Right atrium auricular region (tissue), 2 donors: ENCODE results near the gene CFAP45. TPM values are rescaled to one million over a fixed set of nuclear protein-coding genes. Genes with fewer than 3 reads are reported as not detected.

ENCODE experiments used
- DNase-seq: peaks from one replicate; pipeline ENCODE4 v3.0.0-alpha.2; 2019; ENCODE audit warnings: low spot score
- H3K27ac ChIP-seq, 2 donors: fragments of 200-600 bp; sonication (generic); 1 replicate in 1 of 2; 2 replicates in 1 of 2; pipeline ENCODE4 v1.5.1; 2016 to 2019
- H3K27me3 ChIP-seq, 2 donors: fragments of 200-600 bp; sonication (generic); one replicate each; pipeline versions ENCODE4 v1.5.1 to v1.6.0; 2017 to 2019
- H3K36me3 ChIP-seq: fragments of 200-600 bp; sonication (generic); one replicate; pipeline ENCODE4 v1.5.1; 2016
- H3K4me1 ChIP-seq, 2 donors: fragments of 200-600 bp; sonication (generic); one replicate each; pipeline versions ENCODE4 v1.5.1 to v1.6.0; 2017 to 2019
- H3K4me3 ChIP-seq, 2 donors: fragments of 200-600 bp; sonication (generic); 1 replicate in 1 of 2; 2 replicates in 1 of 2; pipeline ENCODE4 v1.5.1; 2017 to 2019; ENCODE audit warnings: mild to moderate bottlenecking in 1 of 2, moderate library complexity in 1 of 2
- H3K9me3 ChIP-seq, 2 donors: fragments of 200-600 bp; sonication (generic); one replicate each; pipeline ENCODE4 v1.5.1; 2019
- total RNA-seq, 2 donors: library from RNA; depleted of rRNA; stranded (reverse); fragments of >200 nt; gene quantifications; one replicate each; pipeline ENCODE4 v1.1.0, GENCODE V29; 2016
- TF ChIP-seq, protein P1 (sequence below), 2 donors: fragments of 200-600 bp; sonication (generic); IDR thresholded peaks; one replicate each; pipeline ENCODE4 v1.5.1; 2019; ENCODE audit warnings: antibody characterized with exemption in 2 of 2

CFAP45 gene
- total RNA-seq, 2 donors from 2014 or later, result 0.86 to 1.3 TPM

DNA sequence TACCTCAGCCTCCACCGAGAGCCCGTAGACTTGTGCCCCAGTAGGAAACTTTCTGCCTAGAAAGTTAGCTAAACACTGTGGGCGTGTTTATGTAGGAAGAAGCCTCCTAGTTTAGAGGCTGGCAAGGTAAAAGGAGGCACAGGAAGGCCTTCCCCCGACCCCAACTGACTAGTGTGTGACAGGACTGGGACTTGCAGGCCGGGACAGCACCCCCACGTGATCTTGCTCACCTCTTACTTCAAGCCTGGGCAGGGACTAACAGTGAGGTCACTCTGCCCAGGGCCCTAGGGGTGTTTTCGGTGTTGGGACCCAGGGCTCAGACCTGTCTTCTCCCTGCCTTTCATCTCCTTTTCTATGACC lies 25.7 kb upstream of the CFAP45 start:
- Histone ChIP-seq H3K36me3 (no peaks in the 10 kb centered on the region), H3K4me3 (peak overlapping the region; percentile 82 to 87), H3K4me1 (peaks cover 0 to 46% of the 10 kb centered on the region in 2 donors), H3K27me3 (no peaks in the 10 kb centered on the region), H3K27ac (peak overlapping the region; percentile 98 to 99), H3K9me3 (no peaks in the 10 kb centered on the region)
- DNase-seq, result peak; percentile 76
- TF ChIP-seq, protein P1, sequence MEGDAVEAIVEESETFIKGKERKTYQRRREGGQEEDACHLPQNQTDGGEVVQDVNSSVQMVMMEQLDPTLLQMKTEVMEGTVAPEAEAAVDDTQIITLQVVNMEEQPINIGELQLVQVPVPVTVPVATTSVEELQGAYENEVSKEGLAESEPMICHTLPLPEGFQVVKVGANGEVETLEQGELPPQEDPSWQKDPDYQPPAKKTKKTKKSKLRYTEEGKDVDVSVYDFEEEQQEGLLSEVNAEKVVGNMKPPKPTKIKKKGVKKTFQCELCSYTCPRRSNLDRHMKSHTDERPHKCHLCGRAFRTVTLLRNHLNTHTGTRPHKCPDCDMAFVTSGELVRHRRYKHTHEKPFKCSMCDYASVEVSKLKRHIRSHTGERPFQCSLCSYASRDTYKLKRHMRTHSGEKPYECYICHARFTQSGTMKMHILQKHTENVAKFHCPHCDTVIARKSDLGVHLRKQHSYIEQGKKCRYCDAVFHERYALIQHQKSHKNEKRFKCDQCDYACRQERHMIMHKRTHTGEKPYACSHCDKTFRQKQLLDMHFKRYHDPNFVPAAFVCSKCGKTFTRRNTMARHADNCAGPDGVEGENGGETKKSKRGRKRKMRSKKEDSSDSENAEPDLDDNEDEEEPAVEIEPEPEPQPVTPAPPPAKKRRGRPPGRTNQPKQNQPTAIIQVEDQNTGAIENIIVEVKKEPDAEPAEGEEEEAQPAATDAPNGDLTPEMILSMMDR (IDR thresholded peaks at IDR 0.05), result no peak

DNA sequence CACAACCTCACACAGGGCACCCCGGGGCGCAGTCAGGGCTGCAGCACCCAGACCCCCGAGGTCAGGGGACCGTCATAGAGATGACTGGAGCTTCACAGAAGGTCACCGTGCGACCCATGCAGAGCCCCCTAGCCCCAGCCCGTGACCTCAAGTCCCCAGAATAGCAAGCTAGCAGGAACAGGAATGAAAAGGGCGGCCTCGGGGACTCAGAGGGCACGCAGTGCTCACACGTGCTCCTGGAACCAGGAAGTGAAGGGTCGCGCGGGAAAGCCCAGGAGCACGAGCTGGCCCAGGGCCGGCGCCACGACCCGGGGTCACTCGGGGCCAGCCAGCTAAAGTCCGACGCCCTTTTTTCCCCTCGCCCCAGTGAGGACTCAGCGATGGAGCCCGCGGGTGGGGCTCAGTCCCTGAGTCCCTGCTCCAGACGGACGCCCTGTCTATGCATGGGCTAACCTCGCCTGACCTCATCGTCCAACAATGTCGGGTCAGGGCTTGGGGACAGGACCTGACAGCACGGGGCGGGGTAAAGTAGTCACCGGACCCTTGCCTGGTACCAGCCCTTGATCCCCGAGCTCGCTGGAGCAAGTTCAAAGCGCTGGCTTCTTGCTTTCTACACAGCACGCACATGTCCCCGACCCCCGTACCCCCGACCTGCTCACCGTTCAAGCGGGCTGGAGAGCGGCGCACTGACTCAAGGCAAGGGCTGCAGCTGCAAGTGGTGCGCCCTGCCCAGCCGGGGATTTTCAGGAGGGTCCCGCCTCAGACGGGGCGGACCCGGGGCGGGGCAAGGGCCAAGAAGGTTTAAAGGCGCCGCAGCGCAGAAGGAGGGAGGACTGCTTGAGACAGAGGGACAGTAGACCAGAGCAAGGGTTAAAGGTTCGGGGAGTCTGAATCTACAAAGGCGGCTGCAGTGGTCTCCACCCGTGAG lies 25.1 kb upstream of the CFAP45 start, which contains the start of gene TAGLN2:
TAGLN2 (minus strand) TSS at position 717 of the 928 bp plus-strand sequence. CDS start 4,998 bp downstream, outside the sequence.
- no peaks in the 10 kb centered on the region for H3K9me3 ChIP-seq
- H3K36me3 ChIP-seq, result peaks cover 4% of the 10 kb centered on the region
- TF ChIP-seq, protein P1 (IDR thresholded peaks at IDR 0.05), result no peak
- H3K27me3 ChIP-seq, result no peaks in the 10 kb centered on the region
- H3K4me3 ChIP-seq, result peak within 1 kb of the TSS; percentile 82 to 87
- DNase-seq, result peak; percentile 94
- H3K4me1 ChIP-seq, result peaks cover 0 to 52% of the 10 kb centered on the region in 2 donors
- H3K27ac ChIP-seq, result peak within 1 kb of the TSS; percentile 98 to 99

DNA sequence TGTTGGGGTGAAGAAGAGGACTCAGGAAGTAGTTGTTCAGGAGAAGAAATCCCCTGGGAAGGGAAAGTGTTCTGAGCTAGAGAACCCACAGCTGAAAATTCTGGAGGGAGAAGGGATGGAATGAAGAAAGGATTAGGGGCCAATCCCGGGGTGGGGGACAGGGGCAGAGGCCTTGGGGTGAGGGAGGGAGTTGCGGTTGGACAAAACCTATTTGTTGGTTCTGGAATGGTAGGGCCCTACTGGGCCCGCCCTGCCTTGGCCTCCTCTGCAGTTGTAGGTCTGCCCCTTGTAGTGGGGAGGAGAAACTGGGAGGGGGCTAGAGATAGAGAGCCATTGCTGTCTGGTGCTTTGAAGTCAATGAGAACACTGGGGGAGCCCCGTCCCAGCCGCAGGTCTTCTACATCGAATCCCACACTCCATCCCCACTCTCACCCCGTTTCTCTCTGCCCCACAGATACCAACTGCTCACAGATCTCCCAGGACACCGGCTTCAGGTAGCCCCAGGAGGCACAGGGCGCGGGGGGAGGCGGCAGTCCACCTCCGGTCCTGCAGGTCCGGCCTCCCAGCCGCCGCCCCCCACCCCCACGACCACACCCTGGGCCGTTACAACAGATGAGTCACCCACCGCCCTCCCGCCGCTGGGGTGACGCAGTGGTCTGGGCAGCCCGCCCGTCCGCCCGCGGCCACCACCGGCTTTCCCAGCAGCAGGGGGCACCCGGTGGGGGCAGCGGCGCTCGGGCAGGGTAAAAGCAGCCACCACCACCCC lies 24.2 kb upstream of the CFAP45 start:
- Histone ChIP-seq H3K4me3 (peak overlapping the region; percentile 82 to 87), H3K36me3 (peaks cover 13% of the 10 kb centered on the region), H3K9me3 (no peaks in the 10 kb centered on the region), H3K4me1 (peaks cover 0 to 61% of the 10 kb centered on the region in 2 donors), H3K27ac (peak overlapping the region; percentile 98 to 99), H3K27me3 (no peaks in the 10 kb centered on the region)
- TF ChIP-seq, protein P1 (IDR thresholded peaks at IDR 0.05), result no peak
- DNase-seq, result peak; percentile 95

DNA sequence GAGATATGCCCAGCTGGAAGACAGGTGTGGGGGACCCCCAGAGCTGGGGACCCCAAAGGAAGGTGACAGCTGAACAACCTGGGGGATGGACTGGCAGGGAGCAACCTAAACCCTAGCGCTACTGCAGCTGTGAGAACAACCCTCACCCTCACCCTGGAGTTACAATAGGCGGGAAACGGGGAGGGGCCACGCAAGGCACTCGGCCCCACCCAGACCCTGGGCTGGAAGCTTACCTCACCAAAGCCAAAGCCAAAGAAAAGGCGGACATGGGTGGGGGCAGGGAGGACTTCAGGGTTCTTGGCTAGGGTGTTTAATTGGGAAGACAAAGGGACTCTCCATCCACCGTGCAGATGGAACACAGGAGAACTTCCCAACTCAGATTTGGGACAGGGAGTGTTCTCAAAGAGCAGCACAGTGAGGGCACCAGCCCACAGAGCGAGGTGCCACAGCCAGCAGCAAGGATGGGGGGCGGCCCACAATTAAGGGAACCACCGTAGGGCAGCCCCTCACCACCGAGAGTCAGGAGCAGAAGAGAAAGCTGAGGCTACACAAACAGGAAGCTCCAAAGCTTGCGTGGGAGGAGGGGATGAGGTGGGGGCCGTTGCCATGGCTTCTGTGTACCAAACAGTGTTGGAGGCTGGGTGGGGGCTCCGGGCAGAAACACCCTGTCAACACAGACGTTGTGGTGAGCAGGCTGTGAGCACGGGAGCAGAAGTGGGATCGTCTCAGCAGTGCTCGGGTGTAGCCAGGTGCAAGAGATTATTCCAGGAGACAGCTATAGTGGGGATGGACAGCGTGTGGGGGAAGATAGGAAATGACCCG lies 23.4 kb upstream of the CFAP45 start:
- H3K27me3 ChIP-seq, result no peaks in the 10 kb centered on the region
- peaks cover 0 to 69% of the 10 kb centered on the region in 2 donors for H3K4me1 ChIP-seq
- no peaks in the 10 kb centered on the region for H3K9me3 ChIP-seq
- DNase-seq, result peak; percentile 95
- TF ChIP-seq, protein P1 (IDR thresholded peaks at IDR 0.05), result no peak
- H3K36me3 ChIP-seq, result peaks cover 21% of the 10 kb centered on the region
- H3K27ac ChIP-seq, result peak overlapping the region; percentile 98 to 99
- peak overlapping the region; percentile 82 to 87 for H3K4me3 ChIP-seq

DNA sequence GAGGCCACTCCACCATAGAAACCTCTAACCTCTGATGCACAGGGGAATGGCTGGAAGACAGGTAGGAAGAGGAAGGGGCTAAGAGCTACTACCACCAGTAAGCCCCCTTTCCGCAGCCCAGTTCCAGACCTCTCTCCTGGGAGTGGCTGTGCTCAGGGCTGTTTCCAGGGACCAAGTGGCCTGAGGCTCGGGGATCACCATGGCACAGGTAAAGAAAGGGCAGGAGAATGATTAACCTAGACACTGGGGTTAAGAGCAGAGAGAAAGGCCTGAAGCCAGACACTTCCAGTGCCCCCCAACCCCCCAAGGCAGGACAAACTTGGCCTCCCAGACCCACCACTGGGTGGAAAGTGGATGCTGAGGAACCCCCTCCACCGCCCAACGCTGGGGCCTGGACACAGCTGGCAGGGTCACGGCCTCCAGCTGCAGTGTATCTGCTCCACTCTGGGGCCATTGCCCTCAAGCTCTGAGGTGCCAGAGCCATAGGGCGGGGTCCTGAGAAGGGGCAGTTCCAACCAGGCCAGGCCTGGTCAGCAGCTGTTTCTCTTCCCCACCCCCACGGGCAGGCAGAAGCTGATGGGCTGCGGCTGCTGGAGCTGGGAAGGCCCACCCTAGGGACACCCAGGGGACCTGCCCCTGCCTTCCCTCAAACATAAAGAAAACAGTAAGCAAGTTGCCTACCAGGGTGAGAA lies 22.7 kb upstream of the CFAP45 start:
- TF ChIP-seq, protein P1 (IDR thresholded peaks at IDR 0.05), result no peak
- DNase-seq, result no peak
- H3K9me3 ChIP-seq, result no peaks in the 10 kb centered on the region
- peaks cover 28% of the 10 kb centered on the region for H3K36me3 ChIP-seq
- peak overlapping the region; percentile 98 to 99 for H3K27ac ChIP-seq
- H3K4me3 ChIP-seq, result peak overlapping the region; percentile 82 to 87
- H3K4me1 ChIP-seq, result peaks cover 0 to 76% of the 10 kb centered on the region in 2 donors
- H3K27me3 ChIP-seq, result no peaks in the 10 kb centered on the region
